Amniotic epithelial cell (primary cell): ENCODE results near the gene C1QTNF6.

Source experiments
- DNase-seq: peaks from one replicate; pipeline ENCODE4 v3.0.0-alpha.2; 2010; ENCODE audit warnings: low read depth

C1QTNF6 gene

GRCh38 chr22:37141971-37142370 lies 46.1 kb downstream of the C1QTNF6 start:
- DNase-seq = no peak

GRCh38 chr22:37141476-37141875 lies 46.6 kb downstream of the C1QTNF6 start:
- no peak for DNase-seq

DNA sequence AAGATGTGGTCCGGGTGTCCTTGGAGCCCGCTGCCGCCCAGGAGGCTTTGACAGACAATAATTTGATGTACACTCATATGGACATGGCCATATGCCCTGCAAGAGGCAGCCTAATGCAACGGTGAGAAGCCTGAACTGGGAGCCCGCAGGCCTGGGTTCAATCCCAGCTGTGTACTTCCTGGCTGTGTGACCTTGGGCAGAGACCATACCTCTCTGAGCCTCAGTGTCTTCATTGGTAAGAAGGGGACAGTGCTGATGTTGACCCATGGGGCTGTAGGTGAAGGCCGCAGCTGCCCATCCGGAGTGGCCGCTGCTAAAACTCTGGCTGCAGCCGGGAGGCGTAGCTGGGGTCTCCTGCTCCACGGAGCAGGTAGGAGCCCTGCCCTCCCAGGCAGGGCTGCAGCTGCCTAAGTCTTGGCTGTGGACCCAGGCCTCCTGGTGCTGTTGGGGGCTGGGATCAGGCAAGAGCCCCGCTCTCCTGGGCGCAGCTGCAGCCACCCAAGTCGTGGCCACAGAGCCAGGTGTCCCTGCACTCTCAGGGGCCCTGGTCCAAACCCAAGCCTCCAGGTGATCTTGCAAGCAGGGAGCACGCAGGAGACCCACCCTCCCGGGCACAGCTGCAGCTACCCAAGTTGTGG lies 47.2 kb downstream of the C1QTNF6 start:
- no peak for DNase-seq

DNA sequence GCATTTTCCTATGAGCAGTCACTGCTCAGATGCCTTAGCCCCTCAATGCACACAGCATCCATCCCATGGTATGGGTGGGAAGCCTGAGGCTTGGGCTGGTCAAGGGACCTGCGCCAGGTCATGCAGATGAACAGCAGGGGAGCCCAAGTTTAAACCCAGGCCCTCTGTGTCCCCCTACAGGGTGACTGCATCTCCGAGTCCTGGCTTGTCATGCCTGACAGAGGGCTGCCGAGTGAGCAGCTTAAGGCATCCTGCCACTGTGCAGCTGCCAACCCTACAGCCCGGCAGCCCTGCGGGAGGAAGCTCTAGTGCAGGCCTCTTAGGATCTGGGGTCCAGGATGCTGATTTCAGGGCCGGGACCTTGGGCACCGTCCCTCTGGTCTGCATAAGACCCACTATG lies 48.3 kb downstream of the C1QTNF6 start:
- DNase-seq = no peak

DNA sequence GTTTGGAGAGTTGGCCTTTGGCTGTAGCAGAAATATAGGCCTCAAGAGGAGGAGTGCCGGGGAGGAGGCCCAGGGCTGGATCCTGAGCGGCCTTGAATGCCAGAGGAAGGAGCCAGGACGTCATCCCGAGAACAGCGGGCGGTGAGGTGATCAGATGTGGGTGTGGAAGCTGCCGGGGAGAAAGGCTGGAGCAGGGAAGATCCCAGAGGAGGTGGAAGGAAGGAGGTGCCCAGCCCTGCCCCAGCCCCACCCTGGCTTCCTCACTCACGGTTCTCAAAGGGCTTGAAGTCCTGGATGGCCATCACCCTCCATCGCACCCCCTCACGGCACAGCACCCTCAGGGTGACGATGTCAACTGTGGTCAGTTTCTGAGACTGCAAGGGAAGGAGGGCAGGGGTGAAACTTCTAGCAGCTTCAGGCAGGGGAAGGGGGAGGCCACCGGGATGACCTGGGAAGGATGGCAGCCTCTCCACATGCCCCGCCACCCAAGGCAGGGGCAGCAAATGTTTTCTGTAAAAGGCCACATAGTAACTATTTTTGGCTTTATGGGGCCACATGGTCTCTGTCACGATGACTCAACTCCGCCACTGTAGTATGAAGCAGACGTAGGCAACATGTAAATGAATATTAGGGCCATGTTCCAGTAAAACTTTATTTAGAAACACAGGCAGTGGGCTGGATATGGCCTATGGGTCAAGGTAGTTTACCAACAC lies 49.0 kb downstream of the C1QTNF6 start:
- no peak for DNase-seq

DNA sequence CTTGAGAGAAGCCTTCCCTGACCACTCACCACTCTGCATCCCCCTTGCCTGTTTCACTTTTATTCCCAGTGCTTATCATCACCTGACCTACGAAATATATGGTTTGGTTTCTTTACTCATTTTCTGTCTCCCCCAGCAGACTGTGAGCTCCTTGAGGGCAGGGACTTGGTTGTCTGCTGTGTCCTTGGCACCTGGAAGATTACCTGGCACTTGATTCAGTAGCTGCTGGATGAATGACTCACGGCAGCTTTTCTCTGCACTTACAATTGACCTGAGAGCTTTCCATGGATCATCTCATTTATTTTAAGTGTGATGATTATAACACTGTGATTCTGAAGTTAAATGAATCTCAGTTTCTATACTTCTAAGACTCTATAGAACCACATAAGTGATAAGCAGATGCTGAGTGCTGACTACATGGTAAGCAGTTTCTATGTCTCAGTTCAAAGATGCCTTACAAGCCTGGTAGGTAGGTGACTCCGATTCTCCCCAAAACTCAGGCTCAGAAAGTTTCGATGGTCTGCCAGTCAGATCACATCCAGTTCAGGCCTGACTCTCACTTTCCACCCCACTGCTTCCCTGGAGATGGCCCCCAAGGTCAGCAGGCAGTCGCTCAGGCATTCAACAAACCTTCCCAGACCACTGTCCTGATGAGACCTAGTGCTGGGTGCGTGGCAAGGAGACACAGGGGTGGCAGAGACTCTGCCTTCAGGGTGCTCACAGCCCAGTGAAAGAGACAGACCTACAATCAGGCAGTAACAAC lies 50.0 kb downstream of the C1QTNF6 start:
- DNase-seq = no peak

DNA sequence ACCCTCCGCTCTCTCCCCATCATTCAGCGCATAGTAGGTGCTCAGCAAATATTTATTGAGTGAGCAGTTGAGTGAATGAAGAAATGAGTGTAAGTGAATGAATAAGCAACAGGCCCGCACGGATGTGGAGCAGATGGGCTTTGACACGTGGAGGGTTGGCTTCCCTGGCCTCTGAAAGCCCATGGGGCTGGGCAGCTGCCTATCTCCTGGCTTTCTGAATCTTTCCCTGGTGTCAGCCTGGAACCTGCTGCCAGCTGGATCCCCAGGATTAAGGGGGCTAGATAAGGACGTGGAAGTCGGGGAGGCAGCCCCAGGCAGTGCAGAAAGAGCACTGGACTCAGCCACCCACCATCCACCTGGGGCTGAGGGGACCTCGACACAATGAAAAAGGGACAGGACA lies 50.9 kb downstream of the C1QTNF6 start:
- no peak for DNase-seq

- no peak for DNase-seq
Observed at GRCh38 chr22:37135023-37135422, 53.0 kb downstream of the C1QTNF6 start.

- no peak for DNase-seq
Observed at GRCh38 chr22:37133304-37134018, 54.6 kb downstream of the C1QTNF6 start.

- DNase-seq = no peak
Observed at GRCh38 chr22:37132773-37133172, 55.3 kb downstream of the C1QTNF6 start.
